IMR-90 (cell line): ENCODE data around the gene ZNF407.

Experiments used
- BHLHE40 ChIP-seq: fragments of 150-350 bp; IDR thresholded peaks from 2 replicates; pipeline ENCODE4 v1.6.1; 2016; ENCODE audit warnings: mild to moderate bottlenecking, low read depth, low read length
- CEBPB ChIP-seq: IDR thresholded peaks from 2 replicates; pipeline ENCODE4 v1.6.1; 2012; ENCODE audit warnings: low read depth, low read length, improper control_type of control experiment
- MAFK ChIP-seq: IDR thresholded peaks from 2 replicates; pipeline ENCODE4 v1.6.1; 2012; ENCODE audit warnings: low read depth, low read length, improper control_type of control experiment
- MXI1 ChIP-seq: IDR thresholded peaks from 2 replicates; pipeline ENCODE4 v1.6.1; 2012; ENCODE audit warnings: low read depth, mild to moderate bottlenecking, low read length, moderate library complexity, borderline replicate concordance
- NFE2L2 ChIP-seq: fragments of 150-350 bp; IDR thresholded peaks from 2 replicates; pipeline ENCODE4 v1.6.1; 2016; ENCODE audit warnings: low read depth, mild to moderate bottlenecking, low read length
- POLR2A ChIP-seq: IDR thresholded peaks from 2 replicates; pipeline ENCODE4 v1.6.1; 2012; ENCODE audit warnings: mild to moderate bottlenecking, low read depth, low read length
- RAD21 ChIP-seq: IDR thresholded peaks from 2 replicates; pipeline ENCODE4 v1.6.1; 2012; ENCODE audit warnings: low read length, improper control_type of control experiment
- RCOR1 ChIP-seq: IDR thresholded peaks from 2 replicates; pipeline ENCODE4 v1.6.1; 2012; ENCODE audit warnings: mild to moderate bottlenecking, low read length, improper control_type of control experiment; ENCODE audit not compliant: insufficient replicate concordance
- SMC3 ChIP-seq: fragments of 150-350 bp; IDR thresholded peaks from 2 replicates; pipeline ENCODE4 v1.6.1; 2016; ENCODE audit warnings: low read depth, mild to moderate bottlenecking, antibody characterized with exemption, low read length, moderate library complexity
- TF ChIP-seq, protein P1 (sequence below): conservative IDR thresholded peaks from 2 replicates; pipeline ENCODE4 v1.5.1; 2012; ENCODE audit warnings: mild to moderate bottlenecking, low read depth, low read length, improper control_type of control experiment
- TF ChIP-seq, protein P2 (sequence below): fragments of 150-350 bp; IDR thresholded peaks from 2 replicates; pipeline ENCODE4 v1.6.1; 2016; ENCODE audit warnings: low read depth, mild to moderate bottlenecking, low read length, moderate library complexity, borderline replicate concordance

DNA sequence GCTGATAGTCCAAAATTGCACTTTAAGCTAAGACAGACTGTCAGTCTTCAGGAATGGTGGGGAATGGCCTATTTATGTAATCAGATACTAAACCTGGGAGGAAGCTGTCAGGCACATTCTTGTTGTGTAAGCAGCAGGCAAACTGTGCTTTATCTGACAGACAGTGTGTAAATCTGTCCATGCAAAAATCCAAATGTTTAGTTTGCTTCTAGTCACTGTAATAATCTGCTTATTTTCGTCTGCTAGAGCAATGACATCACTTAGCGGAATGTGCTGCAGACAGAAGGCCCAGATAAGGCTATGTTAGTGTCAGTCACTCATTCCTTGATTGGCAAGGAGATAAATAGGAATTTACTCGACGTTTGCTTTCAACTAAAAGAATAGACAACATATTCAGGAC, 263.5 kb downstream of the ZNF407 start:
- TF ChIP-seq BHLHE40: no peak
- TF ChIP-seq CEBPB: peak; percentile 30; the same call in 1 of the 2 replicates
- TF ChIP-seq, protein P1, sequence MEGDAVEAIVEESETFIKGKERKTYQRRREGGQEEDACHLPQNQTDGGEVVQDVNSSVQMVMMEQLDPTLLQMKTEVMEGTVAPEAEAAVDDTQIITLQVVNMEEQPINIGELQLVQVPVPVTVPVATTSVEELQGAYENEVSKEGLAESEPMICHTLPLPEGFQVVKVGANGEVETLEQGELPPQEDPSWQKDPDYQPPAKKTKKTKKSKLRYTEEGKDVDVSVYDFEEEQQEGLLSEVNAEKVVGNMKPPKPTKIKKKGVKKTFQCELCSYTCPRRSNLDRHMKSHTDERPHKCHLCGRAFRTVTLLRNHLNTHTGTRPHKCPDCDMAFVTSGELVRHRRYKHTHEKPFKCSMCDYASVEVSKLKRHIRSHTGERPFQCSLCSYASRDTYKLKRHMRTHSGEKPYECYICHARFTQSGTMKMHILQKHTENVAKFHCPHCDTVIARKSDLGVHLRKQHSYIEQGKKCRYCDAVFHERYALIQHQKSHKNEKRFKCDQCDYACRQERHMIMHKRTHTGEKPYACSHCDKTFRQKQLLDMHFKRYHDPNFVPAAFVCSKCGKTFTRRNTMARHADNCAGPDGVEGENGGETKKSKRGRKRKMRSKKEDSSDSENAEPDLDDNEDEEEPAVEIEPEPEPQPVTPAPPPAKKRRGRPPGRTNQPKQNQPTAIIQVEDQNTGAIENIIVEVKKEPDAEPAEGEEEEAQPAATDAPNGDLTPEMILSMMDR: no peak
- no peak for TF ChIP-seq POLR2A
- TF ChIP-seq MAFK: no peak
- TF ChIP-seq RCOR1: no peak
- TF ChIP-seq NFE2L2: no peak
- no peak for TF ChIP-seq SMC3
- TF ChIP-seq RAD21: no peak
- no peak for TF ChIP-seq MXI1
- TF ChIP-seq, protein P2, sequence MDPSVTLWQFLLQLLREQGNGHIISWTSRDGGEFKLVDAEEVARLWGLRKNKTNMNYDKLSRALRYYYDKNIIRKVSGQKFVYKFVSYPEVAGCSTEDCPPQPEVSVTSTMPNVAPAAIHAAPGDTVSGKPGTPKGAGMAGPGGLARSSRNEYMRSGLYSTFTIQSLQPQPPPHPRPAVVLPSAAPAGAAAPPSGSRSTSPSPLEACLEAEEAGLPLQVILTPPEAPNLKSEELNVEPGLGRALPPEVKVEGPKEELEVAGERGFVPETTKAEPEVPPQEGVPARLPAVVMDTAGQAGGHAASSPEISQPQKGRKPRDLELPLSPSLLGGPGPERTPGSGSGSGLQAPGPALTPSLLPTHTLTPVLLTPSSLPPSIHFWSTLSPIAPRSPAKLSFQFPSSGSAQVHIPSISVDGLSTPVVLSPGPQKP: no peak
